Kidney (tissue), 14 donors: Measurements from ENCODE around the gene HOPX. TPM values are rescaled to one million over a fixed set of nuclear protein-coding genes. Genes with fewer than 3 reads are reported as not detected.
"Not testable (repeated sequence)": the region's sequence is repeated elsewhere in the genome, so short reads cannot be mapped to it uniquely, and the experiment has no call there.

Experiments used
- DNase-seq, 5 donors: peaks; one replicate each; pipeline ENCODE4 v3.0.0-alpha.2; 2013 to 2020
- FAIRE-seq: peaks from 2 replicates; lab custom pipeline; 2012; peaks lifted over from hg19 to GRCh38; lab: Jason Lieb, UNC
- H3K27ac ChIP-seq, 2 donors: one replicate each; pipeline ENCODE4 v1.7.0; 2013; ENCODE audit warnings: low read depth in 2 of 2, low read length in 2 of 2, inconsistent platforms in 1 of 2
- H3K27me3 ChIP-seq: one replicate; pipeline ENCODE4 v1.7.1; 2013; ENCODE audit warnings: low read length, inconsistent platforms; ENCODE audit not compliant: control insufficient read depth, insufficient read depth
- H3K36me3 ChIP-seq, 3 donors: one replicate each; pipeline versions ENCODE4 v1.7.0 to v1.7.1; 2013; ENCODE audit warnings: low read length in 3 of 3, control low read depth in 1 of 3, inconsistent platforms in 1 of 3; ENCODE audit not compliant: insufficient read depth in 3 of 3, control insufficient read depth in 2 of 3
- H3K4me1 ChIP-seq, 3 donors: one replicate each; pipeline versions ENCODE4 v1.7.0 to v1.7.1; 2013; ENCODE audit warnings: low read length in 3 of 3, inconsistent platforms in 1 of 3, low read depth in 1 of 3; ENCODE audit not compliant: control insufficient read depth in 2 of 3, insufficient read depth in 2 of 3
- H3K4me3 ChIP-seq, 3 donors: one replicate each; pipeline versions ENCODE4 v1.7.0 to v1.8.1; 2013; ENCODE audit warnings: low read length in 3 of 3, control low read depth in 1 of 3, inconsistent platforms in 1 of 3
- H3K9ac ChIP-seq, 3 donors: one replicate each; pipeline versions ENCODE4 v1.7.0 to v1.7.1; 2013; ENCODE audit warnings: low read length in 3 of 3, control low read depth in 1 of 3, inconsistent platforms in 1 of 3
- H3K9me3 ChIP-seq, 3 donors: one replicate each; pipeline versions ENCODE4 v1.7.0 to v1.7.1; 2013; ENCODE audit warnings: low read length in 3 of 3, control low read depth in 1 of 3, inconsistent platforms in 1 of 3; ENCODE audit not compliant: control insufficient read depth in 2 of 3, insufficient read depth in 1 of 3
- intact Hi-C: fragments of 100-400 bp; cut with DNase I; formaldehyde crosslinking; loops from one replicate; pipeline ENCODE4 v1.11.1; 2022
- polyA plus RNA-seq: library from polyadenylated mRNA; stranded (reverse); fragments of 350-450 nt; fragmentation: Illumina TruSeq; extraction: RNeasy Lipid Tissue Mini Kit (QIAGEN cat#74804); gene quantifications from one replicate; pipeline ENCODE4 v1.2.3, GENCODE V29; 2014; ENCODE audit warnings: low read depth, low replicate concordance; ENCODE audit not compliant: insufficient read depth
- total RNA-seq: library from RNA; stranded (reverse); fragmentation: NEBNext Ultra II Directional; extraction: Animal tissue kit (Norgen Biotek cat#: 25700); gene quantifications from one replicate; pipeline ENCODE4 v1.2.1, GENCODE V29; 2021
- TF ChIP-seq, protein P1 (sequence below): IDR thresholded peaks from 3 replicates; pipeline ENCODE4 v1.5.1; 2012; ENCODE audit warnings: mild to moderate bottlenecking, moderate library complexity, borderline replicate concordance; ENCODE audit not compliant: insufficient read depth; ENCODE audit errors: extremely low read depth
- donor health status: control.
- donor health status: control.
- donor health status: control.
- donor health status: control.
- donor health status: control.
- donor health status: DM: yes; HTN: yes; CAD: no.
- donor health status: Normal renal cell carcinoma (clear cell type).

HOPX gene
- total and polyA plus RNA-seq, 2 donors from 2014 or later = 8.9 to 17.6 TPM

DNA sequence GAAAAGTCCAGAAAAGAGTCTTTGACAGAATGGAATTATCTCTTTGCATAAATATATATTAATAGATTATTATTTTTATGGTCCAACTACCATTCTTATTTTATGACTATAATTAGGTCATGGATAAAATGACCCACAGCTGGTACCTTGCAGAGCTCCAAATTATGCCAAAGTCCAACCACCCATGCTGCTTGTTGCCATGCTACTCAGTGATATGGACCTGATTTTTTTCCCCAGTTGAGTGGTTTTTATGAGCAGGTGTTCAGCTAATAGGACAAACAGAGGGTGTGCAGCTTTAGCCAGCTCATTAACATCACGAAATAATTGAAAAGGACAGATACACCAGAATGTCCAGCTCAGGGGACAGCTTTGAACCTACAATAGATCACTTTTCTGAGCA lies 9.7 kb downstream of the HOPX start:
- Histone ChIP-seq H3K9me3 (no peaks in the 10 kb centered on the region), H3K4me3 (no peak overlapping the region), H3K36me3 (no peaks in the 10 kb centered on the region), H3K27ac (no peak overlapping the region), H3K27me3 (no peaks in the 10 kb centered on the region), H3K4me1 (no peaks in the 10 kb centered on the region), H3K9ac (no peak overlapping the region)
- DNase-seq (no peak), FAIRE-seq (no peak)
- TF ChIP-seq, protein P1, sequence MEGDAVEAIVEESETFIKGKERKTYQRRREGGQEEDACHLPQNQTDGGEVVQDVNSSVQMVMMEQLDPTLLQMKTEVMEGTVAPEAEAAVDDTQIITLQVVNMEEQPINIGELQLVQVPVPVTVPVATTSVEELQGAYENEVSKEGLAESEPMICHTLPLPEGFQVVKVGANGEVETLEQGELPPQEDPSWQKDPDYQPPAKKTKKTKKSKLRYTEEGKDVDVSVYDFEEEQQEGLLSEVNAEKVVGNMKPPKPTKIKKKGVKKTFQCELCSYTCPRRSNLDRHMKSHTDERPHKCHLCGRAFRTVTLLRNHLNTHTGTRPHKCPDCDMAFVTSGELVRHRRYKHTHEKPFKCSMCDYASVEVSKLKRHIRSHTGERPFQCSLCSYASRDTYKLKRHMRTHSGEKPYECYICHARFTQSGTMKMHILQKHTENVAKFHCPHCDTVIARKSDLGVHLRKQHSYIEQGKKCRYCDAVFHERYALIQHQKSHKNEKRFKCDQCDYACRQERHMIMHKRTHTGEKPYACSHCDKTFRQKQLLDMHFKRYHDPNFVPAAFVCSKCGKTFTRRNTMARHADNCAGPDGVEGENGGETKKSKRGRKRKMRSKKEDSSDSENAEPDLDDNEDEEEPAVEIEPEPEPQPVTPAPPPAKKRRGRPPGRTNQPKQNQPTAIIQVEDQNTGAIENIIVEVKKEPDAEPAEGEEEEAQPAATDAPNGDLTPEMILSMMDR = no peak
- intact Hi-C loops = no loop called here

DNA sequence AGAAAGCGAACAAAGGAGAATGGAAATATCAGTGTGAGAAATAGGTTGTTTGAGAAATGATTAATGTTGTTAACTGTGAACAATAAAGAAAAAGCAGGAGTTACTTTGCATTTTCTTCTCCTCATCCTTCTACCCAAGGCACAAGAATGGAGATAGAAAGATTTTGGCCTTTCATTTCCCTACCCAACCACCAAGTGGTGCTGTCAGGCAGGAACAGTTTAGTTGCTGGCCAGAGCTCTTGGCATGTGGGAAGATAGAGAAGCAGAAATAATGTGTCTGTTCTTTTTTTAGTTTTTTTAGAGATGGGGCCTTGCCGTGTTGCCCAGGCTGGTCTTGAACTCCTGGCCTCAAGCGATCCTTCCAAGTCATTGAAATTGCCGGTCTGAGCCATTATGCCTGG lies 12.8 kb downstream of the HOPX start:
- Histone ChIP-seq H3K27me3 (no peaks in the 10 kb centered on the region), H3K36me3 (no peaks in the 10 kb centered on the region), H3K27ac (no peak overlapping the region), H3K4me3 (no peak overlapping the region), H3K4me1 (no peaks in the 10 kb centered on the region), H3K9ac (no peak overlapping the region), H3K9me3 (no peaks in the 10 kb centered on the region)
- TF ChIP-seq, protein P1 = no peak
- DNase-seq (no peak), FAIRE-seq (no peak)
- intact Hi-C loops = no loop called here

DNA sequence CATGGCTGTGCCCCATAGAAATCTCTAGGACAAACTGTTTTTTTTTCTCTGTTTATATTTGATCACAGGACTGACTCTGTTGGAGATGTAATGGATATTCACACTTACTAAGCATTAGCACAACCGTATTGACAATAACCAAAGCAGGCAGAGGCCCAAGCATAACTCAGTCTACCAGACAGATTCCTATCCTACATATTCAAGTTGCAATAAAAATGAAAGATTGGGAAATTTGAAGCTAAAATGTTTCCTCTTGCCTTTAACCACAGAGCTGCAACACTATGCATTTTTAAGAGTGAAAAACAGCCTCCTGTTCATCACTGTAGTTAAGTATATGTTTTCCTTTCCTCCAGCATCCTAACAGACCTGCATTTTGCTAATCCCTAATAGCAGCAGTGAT lies 13.7 kb downstream of the HOPX start:
- H3K4me1 ChIP-seq, intact Hi-C loops, H3K4me3 ChIP-seq, H3K27me3 ChIP-seq, H3K36me3 ChIP-seq, H3K27ac ChIP-seq, H3K9ac ChIP-seq, H3K9me3 ChIP-seq, DNase-seq, FAIRE-seq: not testable (repeated sequence)

DNA sequence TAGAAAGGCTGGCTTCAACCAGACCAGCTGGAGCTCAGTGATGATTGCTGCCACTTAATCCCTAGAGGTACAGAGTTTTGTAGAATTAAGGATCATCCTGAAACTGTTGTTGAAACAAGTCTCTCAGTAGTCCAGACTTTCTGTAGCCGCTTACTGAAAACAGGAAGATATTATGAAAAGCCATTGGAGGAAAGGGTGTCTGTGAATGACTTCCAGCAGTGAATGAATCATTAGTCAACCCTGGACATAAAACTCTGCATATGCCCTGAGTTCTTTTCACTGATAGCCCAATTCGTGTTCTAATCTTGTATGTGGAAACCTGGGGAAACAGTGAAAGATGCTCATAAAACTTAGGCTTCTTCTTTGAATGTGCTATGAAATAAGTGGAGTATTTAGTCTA lies 14.8 kb downstream of the HOPX start:
- TF ChIP-seq, protein P1 = no peak
- Histone ChIP-seq H3K4me1 (no peaks in the 10 kb centered on the region), H3K27ac (no peak overlapping the region), H3K4me3 (no peak overlapping the region), H3K36me3 (no peaks in the 10 kb centered on the region), H3K9ac (no peak overlapping the region), H3K9me3 (no peaks in the 10 kb centered on the region), H3K27me3 (no peaks in the 10 kb centered on the region)
- no peak for FAIRE-seq
- intact Hi-C loops = no loop called here
- no peak for DNase-seq
